Fibroblast of skin of left quadriceps (primary cell): ENCODE results near the gene RYR3.

ENCODE experiments used
- DNase-seq, 2 experiments: peaks; one replicate each; pipeline ENCODE4 v3.0.0-alpha.2; 2013; ENCODE audit warnings: low read depth in 2 of 2

RYR3 gene

GRCh38 chr15:33872416-33873106, 561.8 kb downstream of the RYR3 start:
- no peak for DNase-seq

GRCh38 chr15:33874156-33874555, 563.4 kb downstream of the RYR3 start:
- no peak for DNase-seq

- DNase-seq = no peak
Measured at GRCh38 chr15:33882921-33883320, 572.2 kb downstream of the RYR3 start.

- no peak for DNase-seq
Measured at GRCh38 chr15:33888176-33888575, 577.4 kb downstream of the RYR3 start.

GRCh38 chr15:33894193-33894592, 583.4 kb downstream of the RYR3 start:
- no peak for DNase-seq

- DNase-seq = no peak
Measured at GRCh38 chr15:33902043-33902442, 591.3 kb downstream of the RYR3 start.

GRCh38 chr15:33903661-33904060, 592.9 kb downstream of the RYR3 start:
- DNase-seq = no peak

- no peak for DNase-seq
Measured at GRCh38 chr15:33907326-33907725, 596.6 kb downstream of the RYR3 start.

GRCh38 chr15:33908406-33908805, 597.6 kb downstream of the RYR3 start:
- no peak for DNase-seq

GRCh38 chr15:33910741-33911140, 600.0 kb downstream of the RYR3 start:
- DNase-seq = peak in 1 of 2 experiments; percentile 20

- no peak for DNase-seq
Measured at GRCh38 chr15:33912326-33912725, 601.6 kb downstream of the RYR3 start.

GRCh38 chr15:33913459-33913858, 602.7 kb downstream of the RYR3 start:
- DNase-seq = no peak
